NB4 (cell line): ENCODE measurements around the gene CYB561D1.

ENCODE experiments used
- MYC ChIP-seq: IDR thresholded peaks from 2 replicates; pipeline ENCODE4 v1.6.1; 2011; ENCODE audit warnings: low read depth, low read length
- POLR2A ChIP-seq: IDR thresholded peaks from 2 replicates; pipeline ENCODE4 v1.6.1; 2011; ENCODE audit warnings: mild to moderate bottlenecking; ENCODE audit not compliant: insufficient read length; ENCODE audit errors: extremely low read depth
- TF ChIP-seq, protein P1 (sequence below): IDR thresholded peaks from one replicate; pipeline ENCODE4 v1.5.1; 2012; ENCODE audit warnings: low read depth, low read length
- TF ChIP-seq, protein P2 (sequence below): IDR thresholded peaks from 2 replicates; pipeline ENCODE4 v1.6.1; 2011; ENCODE audit warnings: low read depth, low read length

DNA sequence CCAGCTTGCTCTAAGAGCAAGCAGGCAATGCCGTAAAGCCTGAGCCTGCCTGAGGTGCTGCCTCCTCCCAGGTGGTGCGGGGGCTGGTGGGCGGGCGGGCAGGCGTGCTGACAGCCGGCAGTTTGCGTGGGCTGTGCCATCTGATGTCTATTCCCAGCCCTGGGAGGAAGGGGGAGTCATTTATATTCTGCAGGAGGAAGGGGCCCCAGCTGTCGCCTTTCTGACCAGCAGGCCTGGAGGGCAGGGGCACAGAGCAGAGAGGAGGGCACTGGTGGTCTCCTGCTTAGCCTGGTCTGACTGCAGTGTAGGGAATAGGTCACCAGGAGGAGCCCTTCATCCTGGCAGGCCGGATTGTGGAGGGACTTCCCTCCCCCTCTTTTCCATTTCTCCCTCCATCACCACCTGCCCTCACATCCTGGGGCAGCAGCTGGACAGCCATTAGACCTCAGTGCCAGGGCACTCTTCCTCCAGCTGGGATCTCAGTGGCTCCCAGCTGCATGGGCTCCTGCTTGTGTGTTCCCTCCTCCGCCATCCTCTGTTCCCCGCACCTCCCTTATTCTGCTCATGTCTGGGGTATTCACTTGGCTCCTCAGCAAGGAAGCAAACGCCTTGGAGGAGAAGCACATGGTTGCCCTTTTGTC is 4.4 kb downstream of the CYB561D1 start:
- TF ChIP-seq, protein P1, sequence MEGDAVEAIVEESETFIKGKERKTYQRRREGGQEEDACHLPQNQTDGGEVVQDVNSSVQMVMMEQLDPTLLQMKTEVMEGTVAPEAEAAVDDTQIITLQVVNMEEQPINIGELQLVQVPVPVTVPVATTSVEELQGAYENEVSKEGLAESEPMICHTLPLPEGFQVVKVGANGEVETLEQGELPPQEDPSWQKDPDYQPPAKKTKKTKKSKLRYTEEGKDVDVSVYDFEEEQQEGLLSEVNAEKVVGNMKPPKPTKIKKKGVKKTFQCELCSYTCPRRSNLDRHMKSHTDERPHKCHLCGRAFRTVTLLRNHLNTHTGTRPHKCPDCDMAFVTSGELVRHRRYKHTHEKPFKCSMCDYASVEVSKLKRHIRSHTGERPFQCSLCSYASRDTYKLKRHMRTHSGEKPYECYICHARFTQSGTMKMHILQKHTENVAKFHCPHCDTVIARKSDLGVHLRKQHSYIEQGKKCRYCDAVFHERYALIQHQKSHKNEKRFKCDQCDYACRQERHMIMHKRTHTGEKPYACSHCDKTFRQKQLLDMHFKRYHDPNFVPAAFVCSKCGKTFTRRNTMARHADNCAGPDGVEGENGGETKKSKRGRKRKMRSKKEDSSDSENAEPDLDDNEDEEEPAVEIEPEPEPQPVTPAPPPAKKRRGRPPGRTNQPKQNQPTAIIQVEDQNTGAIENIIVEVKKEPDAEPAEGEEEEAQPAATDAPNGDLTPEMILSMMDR: peak; percentile 56
- TF ChIP-seq POLR2A: no peak
- TF ChIP-seq, protein P2, sequence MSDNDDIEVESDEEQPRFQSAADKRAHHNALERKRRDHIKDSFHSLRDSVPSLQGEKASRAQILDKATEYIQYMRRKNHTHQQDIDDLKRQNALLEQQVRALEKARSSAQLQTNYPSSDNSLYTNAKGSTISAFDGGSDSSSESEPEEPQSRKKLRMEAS: peak; percentile 66
- TF ChIP-seq MYC: peak; percentile 67
